IPS-18c (cell line): ENCODE data around the gene SNX14.
"Not testable (repeated sequence)": the region's sequence is repeated elsewhere in the genome, so short reads cannot be mapped to it uniquely, and the experiment has no call there.

Experiments
- H3K4me3 ChIP-seq: 2 replicates; pipeline ENCODE4 v1.7.0; 2013; ENCODE audit warnings: low read depth, mild to moderate bottlenecking, low read length, moderate library complexity; ENCODE audit not compliant: insufficient read depth
- H3K9me3 ChIP-seq: one replicate; pipeline ENCODE4 v1.6.1; 2013; ENCODE audit warnings: mild to moderate bottlenecking, low read length, moderate library complexity; ENCODE audit not compliant: control insufficient read depth, insufficient read depth

The SNX14 gene

DNA sequence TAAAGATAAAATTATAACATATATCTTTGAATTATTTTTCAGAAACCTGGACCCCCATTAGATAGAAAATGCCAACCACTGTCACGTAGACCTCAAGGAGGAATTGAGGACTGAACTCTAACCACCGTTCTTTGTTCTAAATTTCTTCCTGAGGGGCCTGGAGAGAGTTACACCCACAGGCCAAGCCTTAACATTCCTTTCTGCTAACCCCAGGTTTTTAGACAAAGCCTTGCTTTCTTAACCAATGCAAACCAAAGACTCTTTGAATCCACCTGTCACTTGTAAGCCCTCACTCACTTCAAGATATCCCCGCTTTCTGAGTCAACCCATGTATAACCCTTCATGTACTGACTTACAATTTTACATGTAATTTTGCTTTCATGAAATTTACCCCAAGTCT, 41.0 kb downstream of the SNX14 start:
- H3K9me3 ChIP-seq = peaks cover 3% of the 10 kb centered on the region
- H3K4me3 ChIP-seq = no peak overlapping the region

GRCh38 chr6:85551264-85551663, 42.4 kb downstream of the SNX14 start:
- H3K9me3 ChIP-seq = peaks cover 3% of the 10 kb centered on the region
- H3K4me3 ChIP-seq = no peak overlapping the region

- H3K9me3 ChIP-seq = peaks cover 3% of the 10 kb centered on the region
Observed at GRCh38 chr6:85547719-85548118, 45.9 kb downstream of the SNX14 start.

GRCh38 chr6:85544776-85545175, 48.9 kb downstream of the SNX14 start:
- Histone ChIP-seq H3K9me3 (no peaks in the 10 kb centered on the region), H3K4me3 (no peak overlapping the region)

More at GRCh38 chr6:85547719-85548118, 45.9 kb downstream of the SNX14 start:
- no peak overlapping the region for H3K4me3 ChIP-seq

- Histone ChIP-seq H3K4me3 (no peak overlapping the region), H3K9me3 (no peaks in the 10 kb centered on the region)
Observed at GRCh38 chr6:85537055-85537494, 56.6 kb downstream of the SNX14 start.

DNA sequence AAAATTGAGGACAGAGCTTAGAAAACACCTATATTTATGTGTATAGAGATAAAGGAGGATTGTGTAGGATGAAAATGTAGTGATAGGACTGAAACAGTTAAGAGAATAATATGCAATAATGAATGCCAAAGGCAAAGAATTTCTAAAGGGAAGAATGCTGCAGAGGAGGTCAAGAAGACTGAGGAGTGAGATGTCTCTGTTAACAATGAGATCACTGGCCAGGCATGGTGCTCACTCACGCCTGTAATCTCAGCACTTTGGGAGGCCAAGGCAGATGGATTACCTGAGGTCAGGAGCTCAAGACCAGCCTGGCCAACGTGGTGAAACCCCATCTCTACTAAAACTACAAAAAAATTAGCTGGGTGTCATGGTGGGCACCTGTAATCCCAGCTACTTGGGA, 69.4 kb downstream of the SNX14 start:
- not testable (repeated sequence) for H3K4me3 ChIP-seq, H3K9me3 ChIP-seq

DNA sequence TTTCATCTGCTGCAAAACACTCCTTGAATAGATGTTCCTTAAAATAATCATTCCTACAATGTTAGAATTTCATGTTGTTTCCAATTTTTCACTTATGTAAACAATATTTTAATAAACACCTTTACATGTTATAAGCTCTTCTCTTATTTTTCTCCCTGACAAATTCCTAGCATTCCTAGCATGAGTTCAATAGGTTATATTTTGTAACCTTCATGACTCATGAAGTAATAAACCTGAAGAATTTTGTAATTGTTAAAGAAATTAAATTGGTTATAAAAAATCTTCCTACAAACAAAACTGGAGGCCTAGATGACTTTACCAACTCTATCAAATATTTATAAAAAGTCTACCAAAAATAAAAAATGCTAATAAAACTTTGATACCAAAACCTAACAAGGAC, 77.5 kb downstream of the SNX14 start:
- Histone ChIP-seq H3K9me3 (no peaks in the 10 kb centered on the region), H3K4me3 (no peak overlapping the region)

GRCh38 chr6:85506441-85507093, 87.1 kb downstream of the SNX14 start:
- Histone ChIP-seq H3K4me3 (no peak overlapping the region), H3K9me3 (no peaks in the 10 kb centered on the region)

DNA sequence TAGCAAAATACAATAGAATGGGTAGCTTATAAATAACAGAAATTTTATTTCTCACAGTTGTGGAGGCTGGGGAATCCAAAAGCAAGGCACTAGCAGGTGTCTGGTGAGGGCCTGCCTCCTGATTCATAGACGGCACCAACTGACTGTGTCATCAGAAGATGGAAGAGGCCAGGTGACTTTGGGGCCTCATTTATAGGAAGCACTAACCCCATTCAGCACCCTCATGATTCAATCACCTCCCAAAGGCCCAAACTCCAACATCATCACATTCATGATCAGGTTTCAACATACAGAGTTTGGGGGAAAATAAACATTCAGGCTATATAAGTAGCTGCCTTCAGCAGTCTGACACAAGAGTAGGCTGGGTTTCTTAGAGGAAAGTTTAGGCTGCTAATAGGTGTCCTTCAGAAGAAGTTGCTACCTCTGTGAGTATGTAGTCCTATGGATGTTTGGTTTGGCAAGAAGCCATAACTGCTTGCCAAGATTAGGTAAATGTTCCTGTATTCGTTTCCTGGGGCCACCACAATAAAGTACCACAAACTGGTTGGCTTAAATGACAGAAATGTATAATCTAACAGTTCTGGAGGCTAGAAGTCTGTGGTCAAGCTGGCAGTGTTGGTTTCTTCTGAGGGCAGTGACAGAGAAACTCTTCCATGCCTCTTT, 94.9 kb downstream of the SNX14 start:
- Histone ChIP-seq H3K4me3 (no peak overlapping the region), H3K9me3 (peaks cover 3% of the 10 kb centered on the region)

DNA sequence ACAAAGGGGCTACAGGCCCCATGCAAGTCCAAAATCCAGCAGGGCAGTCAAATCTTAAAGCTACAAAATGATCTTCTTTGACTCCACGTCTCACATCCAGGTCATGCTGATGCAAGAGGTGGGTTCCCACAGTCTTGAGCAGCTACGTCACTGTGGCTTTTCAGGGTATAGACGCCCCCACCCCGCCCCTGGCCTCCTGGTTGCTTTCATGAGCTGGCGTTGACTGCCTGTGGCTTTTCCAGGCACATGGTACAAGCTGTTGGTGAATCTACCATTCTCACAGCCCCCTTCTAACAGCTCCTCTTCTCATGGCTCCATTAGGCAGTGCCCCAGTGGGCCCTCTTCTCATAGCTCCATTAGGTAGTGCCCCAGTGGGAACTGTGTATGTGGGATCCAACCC, 96.8 kb downstream of the SNX14 start:
- Histone ChIP-seq H3K4me3 (no peak overlapping the region), H3K9me3 (peaks cover 3% of the 10 kb centered on the region)

GRCh38 chr6:85496009-85496579, 97.6 kb downstream of the SNX14 start:
- Histone ChIP-seq H3K9me3 (peaks cover 3% of the 10 kb centered on the region), H3K4me3 (no peak overlapping the region)

- H3K4me3 ChIP-seq = no peak overlapping the region
- H3K9me3 ChIP-seq = peaks cover 3% of the 10 kb centered on the region
Observed at GRCh38 chr6:85494547-85495536, 98.8 kb downstream of the SNX14 start.

DNA sequence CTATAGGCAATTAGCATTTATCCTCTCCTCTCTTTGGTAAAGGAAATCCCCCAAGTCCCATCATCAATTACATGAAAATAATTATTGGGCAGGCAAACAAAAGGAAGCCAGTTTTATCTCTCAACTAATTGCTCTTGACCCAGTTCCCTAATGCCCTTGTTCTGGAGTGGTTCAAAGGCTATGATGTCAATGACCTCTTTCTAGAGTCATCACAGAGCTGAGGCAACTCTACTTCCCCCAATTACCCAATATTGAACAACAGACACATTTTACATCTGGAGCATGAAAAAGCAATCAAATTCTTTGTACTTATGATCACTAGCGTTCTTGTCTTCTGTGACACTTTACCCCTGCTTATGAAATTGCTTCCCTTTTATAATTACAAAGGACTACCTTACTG, 100.3 kb downstream of the SNX14 start:
- Histone ChIP-seq H3K4me3 (no peak overlapping the region), H3K9me3 (peaks cover 3% of the 10 kb centered on the region)

DNA sequence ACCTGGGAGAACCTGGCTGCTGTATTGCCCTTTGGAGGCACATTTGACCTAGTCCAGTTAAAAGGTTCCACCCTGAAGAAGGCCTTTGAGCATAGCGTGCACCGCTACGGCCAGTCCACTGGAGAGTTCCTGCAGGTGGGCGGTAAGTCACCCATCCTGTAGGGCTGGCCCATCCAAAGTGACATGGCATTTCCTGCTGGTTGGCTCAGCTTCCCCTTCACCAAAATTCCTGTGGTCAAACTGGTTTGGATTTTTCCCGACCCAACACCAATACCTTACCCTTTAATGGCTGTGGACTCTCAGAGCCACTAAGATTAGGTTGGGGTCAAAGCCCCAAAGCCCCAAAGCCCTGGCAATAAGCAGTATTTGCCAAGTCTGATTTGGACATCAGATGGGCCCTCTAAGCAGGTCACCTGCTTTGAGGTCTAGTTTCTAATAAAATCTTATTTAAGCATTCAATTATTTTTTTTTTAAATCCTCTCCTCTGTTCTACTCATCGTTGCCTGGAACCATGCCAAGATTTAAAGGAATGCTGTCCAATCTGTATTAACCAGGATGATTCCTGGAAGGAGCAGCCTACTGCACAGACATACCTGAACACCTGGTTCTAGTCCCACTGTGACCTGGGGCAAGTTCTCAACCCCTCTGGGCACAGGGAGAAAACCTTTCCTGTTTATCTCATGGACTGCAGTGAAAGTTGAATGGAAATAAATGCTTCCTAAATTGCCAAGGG, 103.0 kb downstream of the SNX14 start:
- no peak overlapping the region for H3K4me3 ChIP-seq
- peaks cover 3% of the 10 kb centered on the region for H3K9me3 ChIP-seq

- Histone ChIP-seq H3K9me3 (no peaks in the 10 kb centered on the region), H3K4me3 (no peak overlapping the region)
Observed at GRCh38 chr6:85484948-85485347, 108.7 kb downstream of the SNX14 start.

- Histone ChIP-seq H3K4me3 (no peak overlapping the region), H3K9me3 (no peaks in the 10 kb centered on the region)
Observed at GRCh38 chr6:85483846-85484245, 109.8 kb downstream of the SNX14 start.
